Measurements from ENCODE around the gene PLCXD3.

- TF ChIP-seq, protein P1, sequence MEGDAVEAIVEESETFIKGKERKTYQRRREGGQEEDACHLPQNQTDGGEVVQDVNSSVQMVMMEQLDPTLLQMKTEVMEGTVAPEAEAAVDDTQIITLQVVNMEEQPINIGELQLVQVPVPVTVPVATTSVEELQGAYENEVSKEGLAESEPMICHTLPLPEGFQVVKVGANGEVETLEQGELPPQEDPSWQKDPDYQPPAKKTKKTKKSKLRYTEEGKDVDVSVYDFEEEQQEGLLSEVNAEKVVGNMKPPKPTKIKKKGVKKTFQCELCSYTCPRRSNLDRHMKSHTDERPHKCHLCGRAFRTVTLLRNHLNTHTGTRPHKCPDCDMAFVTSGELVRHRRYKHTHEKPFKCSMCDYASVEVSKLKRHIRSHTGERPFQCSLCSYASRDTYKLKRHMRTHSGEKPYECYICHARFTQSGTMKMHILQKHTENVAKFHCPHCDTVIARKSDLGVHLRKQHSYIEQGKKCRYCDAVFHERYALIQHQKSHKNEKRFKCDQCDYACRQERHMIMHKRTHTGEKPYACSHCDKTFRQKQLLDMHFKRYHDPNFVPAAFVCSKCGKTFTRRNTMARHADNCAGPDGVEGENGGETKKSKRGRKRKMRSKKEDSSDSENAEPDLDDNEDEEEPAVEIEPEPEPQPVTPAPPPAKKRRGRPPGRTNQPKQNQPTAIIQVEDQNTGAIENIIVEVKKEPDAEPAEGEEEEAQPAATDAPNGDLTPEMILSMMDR (conservative IDR thresholded peaks at IDR 0.05): no peak
- no peak for TF ChIP-seq EZH2 (IDR thresholded peaks at IDR 0.05; ENCODE audit: low read depth)
These were observed 118.4 kb downstream of the PLCXD3 start for GRCh38 chr5:41392016-41392415.

Measured in PC-9 (cell line).